ENCODE data around the gene PGC. TPM values are rescaled to one million over a fixed set of nuclear protein-coding genes. Genes with fewer than 3 reads are reported as not detected.

PGC gene
- total RNA-seq = not detected in 2 replicates

GRCh38 chr6:41747256-41748101 is at the start of gene PGC:
TSS of gene PGC (minus strand) at chr6:41747397. CDS start at chr6:41747334, 63 bp downstream.

GRCh38 chr6:41787219-41787917 is 40.2 kb upstream of the PGC start, which contains the start of gene TOMM6:
TSS of gene TOMM6 (plus strand) at chr6:41787694. CDS start at chr6:41787698, 4 bp downstream.

GRCh38 chr6:41780551-41781365 is 33.6 kb upstream of the PGC start, which contains the start of gene PRICKLE4:
TSS of gene PRICKLE4 (plus strand) at chr6:41780782. CDS start at chr6:41783474, 2,692 bp downstream.

GRCh38 chr6:41779788-41780550 is 32.8 kb upstream of the PGC start, which contains the start of gene FRS3:
TSS of gene FRS3 (minus strand) at chr6:41779900. CDS start at chr6:41776987, 2,913 bp downstream.

GRCh38 chr6:41735427-41736185 is 11.6 kb downstream of the PGC start, which contains the start of gene TFEB:
TSS of gene TFEB (minus strand) at chr6:41735608. CDS start at chr6:41691213, 44,395 bp downstream.

Other genes with a start within 250 kb of the PGC start
- 2.6 and 5.5 TPM in 2 replicates for gene FOXP4, start 201.0 kb downstream of the PGC start, total RNA-seq
- gene MDFI, start 108.9 kb downstream of the PGC start, total RNA-seq = 15.1 and 30.8 TPM in 2 replicates
- 2.6 and 4.2 TPM in 2 replicates for gene TFEB, start 11.8 kb downstream of the PGC start, total RNA-seq
- gene FRS3, start 32.5 kb upstream of the PGC start, total RNA-seq = 0.68 and 3.0 TPM in 2 replicates
- 0.43 and 0.82 TPM in 2 replicates for gene PRICKLE4, start 33.4 kb upstream of the PGC start, total RNA-seq
- gene TOMM6, start 40.3 kb upstream of the PGC start, total RNA-seq = 126 and 144 TPM in 2 replicates
- gene USP49, start 148.0 kb upstream of the PGC start, total RNA-seq = 0.60 and 0.70 TPM in 2 replicates
- 15.5 and 19.4 TPM in 2 replicates for gene MED20, start 173.7 kb upstream of the PGC start, total RNA-seq
- 5.2 and 8.4 TPM in 2 replicates for gene BYSL, start 174.1 kb upstream of the PGC start, total RNA-seq
- 103 and 124 TPM in 2 replicates for gene CCND3, start 194.4 kb upstream of the PGC start, total RNA-seq

Data from pericardium fibroblast (primary cell).